Colon (tissue), 2 donors: Measurements from ENCODE around the gene TMEM147.

Experiments
- FAIRE-seq: peaks from 2 replicates; lab custom pipeline; 2012; peaks lifted over from hg19 to GRCh38; lab: Jason Lieb, UNC
- donor health status: control.
- donor health status: control.

Gene TMEM147, protein sequence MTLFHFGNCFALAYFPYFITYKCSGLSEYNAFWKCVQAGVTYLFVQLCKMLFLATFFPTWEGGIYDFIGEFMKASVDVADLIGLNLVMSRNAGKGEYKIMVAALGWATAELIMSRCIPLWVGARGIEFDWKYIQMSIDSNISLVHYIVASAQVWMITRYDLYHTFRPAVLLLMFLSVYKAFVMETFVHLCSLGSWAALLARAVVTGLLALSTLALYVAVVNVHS

DNA sequence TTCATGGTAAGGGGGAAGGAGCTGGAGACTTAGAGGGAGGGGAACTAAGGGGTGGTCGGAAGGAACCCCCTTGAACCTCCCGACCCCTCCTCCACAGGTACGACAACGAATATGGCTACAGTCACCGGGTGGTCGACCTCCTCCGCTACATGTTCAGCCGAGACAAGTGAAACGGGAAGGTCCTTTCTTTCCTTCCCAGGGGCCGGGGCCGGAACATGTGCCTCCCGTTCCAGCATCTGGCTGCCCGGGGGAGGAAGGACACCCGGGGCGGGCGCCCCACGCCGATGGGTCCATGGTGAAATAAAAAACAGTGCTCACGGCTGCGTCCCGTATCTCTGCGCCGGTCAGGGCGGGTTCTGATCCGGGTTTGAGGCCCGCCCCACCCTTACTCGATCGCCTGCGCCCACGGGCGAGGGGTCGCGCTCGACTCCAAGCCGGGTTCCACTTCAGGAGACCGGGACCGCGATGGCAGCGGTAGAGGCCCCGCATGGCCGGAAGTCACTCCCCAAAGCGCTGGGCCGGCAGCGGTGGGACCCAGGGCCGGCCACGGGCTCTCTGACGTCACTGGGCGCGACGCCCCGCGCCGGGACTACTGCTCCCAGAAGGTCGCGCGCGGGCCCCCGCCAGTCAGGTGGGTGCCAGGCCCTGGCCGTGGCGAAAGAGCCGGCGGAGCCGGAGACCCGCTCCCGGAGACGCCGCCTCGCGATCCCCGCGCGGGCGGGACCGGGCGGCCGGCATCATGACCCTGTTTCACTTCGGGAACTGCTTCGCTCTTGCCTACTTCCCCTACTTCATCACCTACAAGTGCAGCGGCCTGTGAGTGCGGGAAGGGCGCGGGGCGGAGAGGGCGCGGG, at the start of gene TMEM147:
TSS of gene TMEM147 (plus strand) at position 626 of the 854 bp plus-strand sequence. CDS start at position 740, 114 bp downstream.
- no peak for FAIRE-seq

DNA sequence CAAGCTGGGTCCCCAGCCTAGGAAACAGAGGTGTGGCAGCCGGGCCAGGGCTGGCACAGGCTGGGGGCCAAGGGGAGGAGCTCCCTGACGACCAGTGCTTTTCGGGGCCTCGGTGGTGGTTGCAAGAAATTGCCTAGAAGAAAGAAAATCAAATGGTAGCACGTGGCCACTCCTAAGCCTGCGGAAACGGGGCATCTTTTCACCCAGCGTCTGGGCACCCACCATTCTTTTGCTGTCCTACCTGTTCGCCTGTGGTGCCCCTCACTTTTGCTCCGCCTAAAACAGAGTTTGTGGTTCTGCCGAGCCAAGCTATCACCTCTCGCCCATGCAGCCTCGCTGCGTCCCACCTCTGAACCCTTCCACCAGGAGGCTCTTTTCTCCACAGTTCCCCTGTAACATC, 48.0 kb upstream of the TMEM147 start:
- FAIRE-seq, result no peak

DNA sequence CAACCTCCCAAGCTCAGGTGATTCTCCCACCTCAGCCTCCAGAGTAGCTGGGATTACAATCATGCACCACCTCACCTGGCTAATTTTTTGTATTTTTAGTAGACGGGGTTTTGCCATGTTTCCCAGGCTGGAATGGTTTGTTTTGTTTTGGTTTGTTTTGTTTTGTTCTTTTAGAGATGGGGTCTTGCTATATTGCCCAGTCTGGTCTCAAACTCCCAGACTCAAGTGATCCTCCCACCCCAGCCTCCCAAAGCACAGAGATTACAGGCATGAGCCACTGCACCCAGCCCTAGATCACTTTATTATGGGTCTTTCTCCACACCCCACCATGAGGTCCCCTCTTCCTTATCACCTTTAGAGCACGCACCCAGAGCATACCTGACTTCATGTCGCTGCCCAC, 47.2 kb upstream of the TMEM147 start:
- FAIRE-seq, result no peak

DNA sequence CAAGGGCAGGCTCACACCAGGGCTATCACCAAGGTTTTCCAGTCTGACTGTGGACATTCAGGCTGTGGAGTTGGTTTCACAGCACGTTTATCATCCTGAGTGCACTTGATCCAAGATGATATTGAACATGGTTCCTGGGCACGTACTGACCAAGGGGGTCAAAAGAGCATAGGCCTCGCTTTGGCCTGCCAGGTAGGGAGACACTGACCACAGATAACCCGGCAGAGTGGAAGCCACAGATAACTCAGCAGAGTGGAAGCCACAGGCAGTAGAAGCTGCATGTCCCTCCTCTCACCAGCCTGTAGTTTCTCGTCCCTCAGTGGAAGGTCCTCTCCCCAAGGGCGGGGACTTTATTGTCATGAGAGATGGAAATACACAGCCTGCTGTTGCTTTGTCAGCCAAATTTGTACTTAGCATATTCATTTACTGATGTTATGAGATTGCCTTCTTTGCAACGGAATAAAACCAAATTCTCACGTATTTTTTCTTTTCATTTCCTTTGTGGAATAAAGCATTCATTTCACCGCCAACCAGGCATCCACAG, 46.4 kb upstream of the TMEM147 start:
- no peak for FAIRE-seq

- no peak for FAIRE-seq
Measured at GRCh38 chr19:35500611-35501010, 44.8 kb upstream of the TMEM147 start.

GRCh38 chr19:35501684-35502083, 43.7 kb upstream of the TMEM147 start:
- no peak for FAIRE-seq

- FAIRE-seq, result no peak
Measured at GRCh38 chr19:35502751-35503150, 42.7 kb upstream of the TMEM147 start.

GRCh38 chr19:35506011-35506410, 39.4 kb upstream of the TMEM147 start:
- no peak for FAIRE-seq

- FAIRE-seq, result no peak
Measured at GRCh38 chr19:35507561-35507960, 37.9 kb upstream of the TMEM147 start.

- FAIRE-seq, result no peak
Measured at GRCh38 chr19:35508129-35508528, 37.3 kb upstream of the TMEM147 start.

GRCh38 chr19:35509018-35509652, 36.3 kb upstream of the TMEM147 start:
- no peak for FAIRE-seq

- FAIRE-seq, result no peak
Measured at GRCh38 chr19:35509861-35510625, 35.4 kb upstream of the TMEM147 start.

GRCh38 chr19:35510626-35510964, 34.8 kb upstream of the TMEM147 start:
- no peak for FAIRE-seq

DNA sequence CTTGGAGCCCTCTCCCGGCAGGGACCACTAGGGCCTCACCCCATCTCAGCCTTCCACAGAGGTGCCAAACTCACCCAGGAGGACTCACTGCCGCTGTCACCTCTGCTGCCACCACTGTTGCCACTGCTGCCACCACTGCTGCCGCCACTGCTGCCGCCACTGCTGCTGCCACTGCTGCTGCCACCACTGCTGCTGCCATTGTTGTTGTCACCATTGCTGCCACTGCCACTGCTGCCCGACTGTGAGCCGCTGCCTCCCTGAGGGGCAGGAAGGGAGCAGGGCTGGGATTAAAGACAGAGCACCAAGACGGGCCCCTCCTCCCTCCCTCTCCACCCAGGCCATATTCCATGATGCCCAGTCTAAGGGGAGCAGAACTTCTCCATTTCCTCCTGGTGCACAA, 34.1 kb upstream of the TMEM147 start:
- FAIRE-seq, result no peak

- FAIRE-seq, result no peak
Measured at GRCh38 chr19:35512831-35513627, 32.4 kb upstream of the TMEM147 start.

DNA sequence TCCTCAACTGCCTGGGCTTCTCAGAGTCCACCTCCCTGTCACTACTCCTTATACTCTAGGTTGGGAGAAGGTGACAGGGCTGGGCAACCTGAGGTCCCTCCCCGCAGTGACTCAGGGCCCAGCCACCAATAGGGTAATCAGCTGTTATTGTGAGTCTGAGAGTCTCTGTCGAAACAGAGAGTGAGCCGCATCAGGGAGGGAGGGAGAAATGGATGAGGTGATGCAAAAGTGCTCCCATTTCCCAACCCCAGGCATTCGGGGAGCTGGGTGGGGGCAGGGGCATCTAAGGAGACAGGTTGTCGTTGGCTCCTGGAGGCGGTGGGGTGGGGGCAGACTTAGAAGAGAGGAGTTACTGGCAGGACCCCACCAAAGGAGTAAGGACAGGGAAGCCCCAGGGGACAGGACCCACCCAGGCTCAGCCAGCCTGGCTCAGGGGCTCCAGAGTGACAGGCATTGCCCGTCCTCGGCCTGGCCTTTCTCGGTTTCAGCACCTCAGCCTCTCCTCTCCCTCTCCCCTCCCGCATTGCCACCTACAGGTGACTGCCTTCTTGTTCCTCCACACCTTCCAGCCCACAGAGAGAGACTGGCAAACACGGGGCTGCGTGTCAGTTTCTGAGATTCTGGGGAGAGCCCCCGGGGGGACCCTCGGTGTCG, 31.7 kb upstream of the TMEM147 start, which contains the start of gene DMKN:
TSS of gene DMKN (minus strand) at position 22 of the 654 bp plus-strand sequence. CDS start 174 bp downstream, outside the sequence.
- no peak for FAIRE-seq

DNA sequence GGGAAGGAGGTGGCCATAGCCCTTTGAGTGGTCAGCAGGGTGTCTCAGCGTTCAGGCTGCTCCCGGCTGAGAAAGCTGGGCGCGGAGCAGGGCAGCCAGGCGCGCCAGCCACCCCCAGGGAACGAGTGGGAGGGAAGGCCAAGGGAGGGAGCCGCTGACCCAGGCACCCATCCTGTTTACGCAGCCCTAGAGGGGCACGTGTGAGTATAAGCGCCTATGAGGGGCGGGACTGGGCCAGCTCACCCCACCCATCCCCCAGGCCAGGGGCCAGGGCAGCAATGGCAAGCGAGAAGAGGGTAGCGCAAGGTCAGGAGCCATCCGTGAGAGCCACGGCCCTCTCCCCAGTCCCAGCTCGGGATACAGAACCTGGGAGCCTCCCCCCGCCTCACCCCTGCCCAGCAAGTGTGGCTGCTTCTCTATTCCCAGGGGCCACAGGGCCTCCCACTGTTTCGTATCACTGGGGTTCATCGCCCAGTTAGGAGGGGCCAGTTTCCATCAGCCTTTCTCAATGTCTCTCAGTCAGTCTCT, 31.1 kb upstream of the TMEM147 start:
- no peak for FAIRE-seq

- FAIRE-seq, result no peak
Measured at GRCh38 chr19:35516310-35516709, 29.1 kb upstream of the TMEM147 start.

DNA sequence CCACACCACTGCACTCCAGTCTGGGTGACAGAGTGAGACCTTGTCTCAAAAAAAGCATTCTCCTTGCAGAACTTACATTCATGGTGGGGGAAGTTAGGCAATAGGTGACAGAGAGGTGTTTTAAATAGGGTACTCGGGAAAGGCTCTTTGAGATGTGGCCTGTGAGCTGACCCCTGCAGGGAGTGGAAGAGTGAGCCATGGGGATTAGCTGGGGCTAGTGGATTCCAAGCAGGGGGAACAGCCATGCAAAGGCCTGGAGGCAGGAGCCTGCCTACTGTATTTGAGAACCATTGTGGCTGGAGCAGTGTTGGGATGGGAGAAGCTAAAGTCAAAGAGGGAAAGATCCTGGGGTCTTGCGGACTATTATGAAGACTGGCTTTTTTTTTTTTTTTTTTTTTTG, 28.1 kb upstream of the TMEM147 start:
- no peak for FAIRE-seq

DNA sequence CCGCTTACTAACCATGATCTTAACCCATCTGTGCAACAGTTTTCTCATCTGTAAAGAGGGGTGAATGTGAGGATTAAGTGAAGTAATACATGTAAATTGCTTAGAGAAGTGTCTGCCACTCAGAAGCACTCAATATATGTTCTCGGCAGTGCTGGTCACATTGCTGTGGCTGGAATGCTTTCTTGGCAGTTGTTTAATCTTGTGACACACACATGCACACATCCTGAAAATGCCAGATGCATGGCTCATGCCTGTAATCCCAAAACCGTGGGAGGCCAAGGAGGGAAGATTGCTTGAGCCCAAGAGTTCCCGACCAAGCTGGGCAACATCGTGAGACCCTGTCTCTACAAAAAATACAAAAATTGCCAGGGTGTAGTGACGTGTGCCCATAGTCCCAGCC, 27.1 kb upstream of the TMEM147 start:
- no peak for FAIRE-seq
